GM12878 (cell line): ENCODE measurements around the gene CCDC24. TPM values are rescaled to one million over a fixed set of nuclear protein-coding genes. Genes with fewer than 3 reads are reported as not detected.

Experiments used
- ATAC-seq: fragments of 200-7000 bp; cut with Tn5 transposase; 3 replicates; pipeline ENCODE4 v1.9.1; 2020; ENCODE audit warnings: mild to moderate bottlenecking, moderate library complexity
- BruUV-seq: library from RNA; stranded (reverse); fragments of 400-500 nt; replicated peaks from 2 replicates; lab custom pipeline; 2021; lab: Mats Ljungman, UMichigan
- CTCF ChIA-PET: fragments of 300-600 bp; sonication (Branson Sonifier 250); formaldehyde crosslinking; extraction: SDS; loops from one replicate; lab custom pipeline; 2021; ENCODE audit warnings: inconsistent platforms; lab: Yijun Ruan, JAX
- POLR2A ChIA-PET: fragments of 350-600 bp; formaldehyde crosslinking; extraction: SDS; loops from one replicate; lab custom pipeline; 2021; ENCODE audit warnings: inconsistent platforms; lab: Charles Lee
- RAD21 ChIA-PET: fragments of 300-600 bp; sonication (Branson Sonifier 250); formaldehyde crosslinking; loops from one replicate; lab custom pipeline; 2023; ENCODE audit warnings: antibody characterized with exemption; ENCODE audit not compliant: unreplicated experiment; lab: Charles Lee
- SMC1A ChIA-PET: fragments of 300-600 bp; sonication (Branson Sonifier 250); formaldehyde crosslinking; loops from one replicate; lab custom pipeline; 2023; ENCODE audit not compliant: unreplicated experiment, uncharacterized antibody; lab: Charles Lee
- DNase-seq: peaks from one replicate; pipeline ENCODE4 v3.0.0-alpha.2; 2011; ENCODE audit warnings: low read depth, low spot score
- FAIRE-seq: peaks from 3 replicates; lab custom pipeline; 2011; peaks lifted over from hg19 to GRCh38; lab: Jason Lieb, UNC
- H2AFZ ChIP-seq: 2 replicates; pipeline ENCODE4 v1.6.0; 2011; ENCODE audit warnings: low read depth, low read length, control low read depth; ENCODE audit not compliant: control insufficient read depth
- H3K27ac ChIP-seq: 2 replicates; pipeline ENCODE4 v1.5.1; 2011; ENCODE audit warnings: control low read depth; ENCODE audit not compliant: control insufficient read depth, insufficient read depth
- H3K27me3 ChIP-seq, 2 experiments: replicated peaks in 1 of 2; 2 replicates each; pipeline versions ENCODE4 v1.6.0 to v1.6.1; 2011; ENCODE audit warnings: low read length in 1 of 2; ENCODE audit not compliant: control insufficient read depth in 2 of 2, insufficient read depth in 2 of 2
- H3K36me3 ChIP-seq, 2 experiments: 2 replicates each; pipeline ENCODE4 v1.5.1; 2011; ENCODE audit warnings: low read length in 1 of 2; ENCODE audit not compliant: control insufficient read depth in 2 of 2, insufficient read depth in 2 of 2
- H3K4me1 ChIP-seq: 2 replicates; pipeline ENCODE4 v1.6.1; 2011; ENCODE audit warnings: mild to moderate bottlenecking, low read length, moderate library complexity, mixed read lengths; ENCODE audit not compliant: control insufficient read depth, insufficient read depth
- H3K4me2 ChIP-seq: 2 replicates; pipeline ENCODE4 v1.6.0; 2011; ENCODE audit warnings: control low read depth; ENCODE audit not compliant: control insufficient read depth, insufficient read depth
- H3K4me3 ChIP-seq: fragments of 200-600 bp; sonication (generic); 2 replicates; pipeline ENCODE4 v1.5.1; 2016
- H3K79me2 ChIP-seq: 2 replicates; pipeline ENCODE4 v1.6.0; 2011; ENCODE audit warnings: low read length; ENCODE audit not compliant: control insufficient read depth, insufficient read depth
- H3K9ac ChIP-seq: 2 replicates; pipeline ENCODE4 v1.8.0; 2011; ENCODE audit warnings: low read length, control low read depth, mixed read lengths; ENCODE audit not compliant: control insufficient read depth, insufficient read depth
- H3K9me3 ChIP-seq: replicated peaks from 3 replicates; pipeline ENCODE4 v1.5.1; 2011; ENCODE audit warnings: mild to moderate bottlenecking, low read length; ENCODE audit not compliant: control insufficient read depth, insufficient read depth
- H4K20me1 ChIP-seq: 2 replicates; pipeline ENCODE4 v1.6.0; 2011; ENCODE audit not compliant: control insufficient read depth, insufficient read depth
- ATF7 ChIP-seq: fragments of 450-650 bp; IDR thresholded peaks from 2 replicates; pipeline ENCODE4 v1.6.1; 2016; ENCODE audit warnings: low read depth, mild to moderate bottlenecking
- CBX5 ChIP-seq: sonication (generic); IDR thresholded peaks from 2 replicates; pipeline ENCODE4 v1.6.1; 2016; ENCODE audit warnings: low read depth, moderate library complexity, mild to moderate bottlenecking, inconsistent platforms
- FOS ChIP-seq: IDR thresholded peaks from 3 replicates; pipeline ENCODE4 v1.6.1; 2011; ENCODE audit warnings: borderline replicate concordance; ENCODE audit not compliant: insufficient read length; ENCODE audit errors: extremely low read depth
- FOXK2 ChIP-seq: fragments of 450-650 bp; IDR thresholded peaks from 2 replicates; pipeline ENCODE4 v1.6.1; 2017; ENCODE audit warnings: mild to moderate bottlenecking, moderate library complexity
- IRF4 ChIP-seq: IDR thresholded peaks from 2 replicates; pipeline ENCODE4 v1.6.1; 2011; ENCODE audit warnings: low read depth, low read length
- KDM1A ChIP-seq: fragments of 200-600 bp; sonication (generic); IDR thresholded peaks from 2 replicates; pipeline ENCODE4 v1.6.1; 2016; ENCODE audit warnings: borderline replicate concordance
- NR2F1 ChIP-seq: fragments of 450-650 bp; conservative IDR thresholded peaks from 2 replicates; pipeline ENCODE4 v1.6.1; 2017; ENCODE audit warnings: mild to moderate bottlenecking
- PAX8 ChIP-seq: fragments of 450-650 bp; IDR thresholded peaks from 2 replicates; pipeline ENCODE4 v1.6.1; 2017; ENCODE audit warnings: mild to moderate bottlenecking, moderate library complexity
- POLR2A ChIP-seq: IDR thresholded peaks from 2 replicates; pipeline ENCODE4 v1.6.1; 2011; ENCODE audit warnings: low read depth, mild to moderate bottlenecking, low read length
- RB1 ChIP-seq: fragments of 450-650 bp; formaldehyde crosslinking; IDR thresholded peaks from 2 replicates; pipeline ENCODE4 v1.6.1; 2017; ENCODE audit warnings: mild to moderate bottlenecking, borderline replicate concordance
- SMARCA5 ChIP-seq: fragments of 450-650 bp; IDR thresholded peaks from 2 replicates; pipeline ENCODE4 v1.6.1; 2017; ENCODE audit warnings: mild to moderate bottlenecking
- WGBS: methylation state at CpG from one replicate; pipeline ENCODE4 v1.1.6; 2016; ENCODE audit warnings: low lambda C conversion rate; ENCODE audit not compliant: insufficient replicate concordance, insufficient coverage; ENCODE audit errors: missing lambda C conversion rate; 5-methylcytosine and 5-hydroxymethylcytosine counted together
- in situ Hi-C: fragments of 300-500 bp; cut with MboI; formaldehyde crosslinking; loops from 9 replicates; pipeline ENCODE4 v1.14.3; 2018; ENCODE audit warnings: mixed read lengths
- intact Hi-C: fragments of 100-400 bp; cut with micrococcal nuclease; formaldehyde crosslinking; loops from one replicate; pipeline ENCODE4 v1.14.2; 2022; ENCODE audit not compliant: unreplicated experiment
- polyA plus RNA-seq, 11 experiments: library from polyadenylated mRNA; depleted of rRNA in 4 of 11; unstranded in 6 of 11; stranded (reverse) in 5 of 11; fragments of >200 nt; fragmentation: Nextera tagmentation in 4 of 11; fragmentation: Illumina TruSeq in 1 of 11; extraction: Ambion mirVana in 4 of 11; extraction: Trizol in 1 of 11; gene quantifications; 1 replicate in 1 of 11; 2 replicates in 10 of 11; pipeline versions ENCODE4 v1.2.1 to v1.2.3, GENCODE V29; 2011 to 2016; ENCODE audit warnings: inconsistent platforms in 2 of 11, missing spikeins in 2 of 11, low read depth in 1 of 11
- total RNA-seq, 4 experiments: library from RNA; depleted of rRNA in 3 of 4; stranded (reverse); fragments of >200 nt in 3 of 4; fragmentation: Illumina TruSeq in 1 of 4; extraction: Trizol in 1 of 4; gene quantifications; 2 replicates each; pipeline versions ENCODE4 v1.2.1 to v1.2.3, GENCODE V29; 2013 to 2021
- TF ChIP-seq, protein P1 (sequence below): fragments of 450-650 bp; IDR thresholded peaks from 2 replicates; pipeline ENCODE4 v1.6.1; 2016; ENCODE audit warnings: mild to moderate bottlenecking, moderate library complexity, borderline replicate concordance
- TF ChIP-seq, protein P2 (sequence below): fragments of 450-650 bp; IDR thresholded peaks from 2 replicates; pipeline ENCODE4 v1.6.1; 2017; ENCODE audit warnings: mild to moderate bottlenecking, low read depth, inconsistent platforms; ENCODE audit not compliant: poor library complexity, severe bottlenecking
- TF ChIP-seq, protein P3 (sequence below): fragments of 450-650 bp; IDR thresholded peaks from 2 replicates; pipeline ENCODE4 v1.6.1; 2018; ENCODE audit warnings: borderline replicate concordance, mild to moderate bottlenecking; ENCODE audit not compliant: partially characterized antibody

Gene CCDC24
- total and polyA plus RNA-seq, 10 of the 15 experiments (the other 5 are each of a cell fraction or from before 2014, with no cell fraction given): 0.18 to 3.1 (median 1.6) TPM; not detected in 1

DNA sequence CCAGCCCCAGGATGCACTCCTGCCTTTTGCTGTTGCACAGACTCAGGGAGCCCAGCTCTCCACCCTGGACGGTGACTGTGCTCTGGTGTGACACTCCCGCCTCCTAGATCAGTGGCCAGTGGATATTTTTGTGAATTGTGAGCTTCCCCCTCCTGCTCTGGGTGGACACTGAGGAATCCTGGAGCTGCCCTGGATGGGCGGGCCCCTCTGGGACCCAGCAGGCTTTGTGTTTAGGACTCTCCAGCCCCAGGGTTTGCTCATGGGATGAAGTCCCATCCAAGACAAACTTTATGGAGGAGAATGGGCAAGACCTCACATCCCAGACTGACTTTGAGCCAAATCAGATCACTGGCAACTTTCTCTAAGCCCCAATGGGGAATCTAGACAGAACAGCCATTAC lies 23.8 kb downstream of the CCDC24 start:
- H3K4me1 ChIP-seq: no peaks in the 10 kb centered on the region
- RAD21 ChIA-PET: interaction anchor here (0.5 to 1.5 kb wide), 2 partner anchors 16 to 19 kb away, joined by 3 read pairs; partner anchors contain the start of gene SLC6A9
- H3K36me3 ChIP-seq: no peaks in the 10 kb centered on the region
- ATAC-seq (no peak), DNase-seq (no peak), FAIRE-seq (no peak)
- H3K9ac ChIP-seq: no peak overlapping the region
- intact Hi-C loops (no loop called here), in situ Hi-C loops (no loop called here)
- H2AFZ ChIP-seq: no peak overlapping the region
- no TSS peak for BruUV-seq
- POLR2A ChIA-PET: no interaction called here
- H3K9me3 ChIP-seq: no peaks in the 10 kb centered on the region
- TF ChIP-seq POLR2A: no peak
- TF ChIP-seq NR2F1: no peak
- no peak for TF ChIP-seq KDM1A
- no peak for TF ChIP-seq PAX8
- TF ChIP-seq, protein P1, sequence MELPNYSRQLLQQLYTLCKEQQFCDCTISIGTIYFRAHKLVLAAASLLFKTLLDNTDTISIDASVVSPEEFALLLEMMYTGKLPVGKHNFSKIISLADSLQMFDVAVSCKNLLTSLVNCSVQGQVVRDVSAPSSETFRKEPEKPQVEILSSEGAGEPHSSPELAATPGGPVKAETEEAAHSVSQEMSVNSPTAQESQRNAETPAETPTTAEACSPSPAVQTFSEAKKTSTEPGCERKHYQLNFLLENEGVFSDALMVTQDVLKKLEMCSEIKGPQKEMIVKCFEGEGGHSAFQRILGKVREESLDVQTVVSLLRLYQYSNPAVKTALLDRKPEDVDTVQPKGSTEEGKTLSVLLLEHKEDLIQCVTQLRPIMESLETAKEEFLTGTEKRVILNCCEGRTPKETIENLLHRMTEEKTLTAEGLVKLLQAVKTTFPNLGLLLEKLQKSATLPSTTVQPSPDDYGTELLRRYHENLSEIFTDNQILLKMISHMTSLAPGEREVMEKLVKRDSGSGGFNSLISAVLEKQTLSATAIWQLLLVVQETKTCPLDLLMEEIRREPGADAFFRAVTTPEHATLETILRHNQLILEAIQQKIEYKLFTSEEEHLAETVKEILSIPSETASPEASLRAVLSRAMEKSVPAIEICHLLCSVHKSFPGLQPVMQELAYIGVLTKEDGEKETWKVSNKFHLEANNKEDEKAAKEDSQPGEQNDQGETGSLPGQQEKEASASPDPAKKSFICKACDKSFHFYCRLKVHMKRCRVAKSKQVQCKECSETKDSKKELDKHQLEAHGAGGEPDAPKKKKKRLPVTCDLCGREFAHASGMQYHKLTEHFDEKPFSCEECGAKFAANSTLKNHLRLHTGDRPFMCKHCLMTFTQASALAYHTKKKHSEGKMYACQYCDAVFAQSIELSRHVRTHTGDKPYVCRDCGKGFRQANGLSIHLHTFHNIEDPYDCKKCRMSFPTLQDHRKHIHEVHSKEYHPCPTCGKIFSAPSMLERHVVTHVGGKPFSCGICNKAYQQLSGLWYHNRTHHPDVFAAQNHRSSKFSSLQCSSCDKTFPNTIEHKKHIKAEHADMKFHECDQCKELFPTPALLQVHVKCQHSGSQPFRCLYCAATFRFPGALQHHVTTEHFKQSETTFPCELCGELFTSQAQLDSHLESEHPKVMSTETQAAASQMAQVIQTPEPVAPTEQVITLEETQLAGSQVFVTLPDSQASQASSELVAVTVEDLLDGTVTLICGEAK: no peak
- TF ChIP-seq RB1: no peak
- TF ChIP-seq FOXK2: no peak
- TF ChIP-seq, protein P2, sequence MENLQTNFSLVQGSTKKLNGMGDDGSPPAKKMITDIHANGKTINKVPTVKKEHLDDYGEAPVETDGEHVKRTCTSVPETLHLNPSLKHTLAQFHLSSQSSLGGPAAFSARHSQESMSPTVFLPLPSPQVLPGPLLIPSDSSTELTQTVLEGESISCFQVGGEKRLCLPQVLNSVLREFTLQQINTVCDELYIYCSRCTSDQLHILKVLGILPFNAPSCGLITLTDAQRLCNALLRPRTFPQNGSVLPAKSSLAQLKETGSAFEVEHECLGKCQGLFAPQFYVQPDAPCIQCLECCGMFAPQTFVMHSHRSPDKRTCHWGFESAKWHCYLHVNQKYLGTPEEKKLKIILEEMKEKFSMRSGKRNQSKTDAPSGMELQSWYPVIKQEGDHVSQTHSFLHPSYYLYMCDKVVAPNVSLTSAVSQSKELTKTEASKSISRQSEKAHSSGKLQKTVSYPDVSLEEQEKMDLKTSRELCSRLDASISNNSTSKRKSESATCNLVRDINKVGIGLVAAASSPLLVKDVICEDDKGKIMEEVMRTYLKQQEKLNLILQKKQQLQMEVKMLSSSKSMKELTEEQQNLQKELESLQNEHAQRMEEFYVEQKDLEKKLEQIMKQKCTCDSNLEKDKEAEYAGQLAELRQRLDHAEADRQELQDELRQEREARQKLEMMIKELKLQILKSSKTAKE: no peak
- TF ChIP-seq, protein P3, sequence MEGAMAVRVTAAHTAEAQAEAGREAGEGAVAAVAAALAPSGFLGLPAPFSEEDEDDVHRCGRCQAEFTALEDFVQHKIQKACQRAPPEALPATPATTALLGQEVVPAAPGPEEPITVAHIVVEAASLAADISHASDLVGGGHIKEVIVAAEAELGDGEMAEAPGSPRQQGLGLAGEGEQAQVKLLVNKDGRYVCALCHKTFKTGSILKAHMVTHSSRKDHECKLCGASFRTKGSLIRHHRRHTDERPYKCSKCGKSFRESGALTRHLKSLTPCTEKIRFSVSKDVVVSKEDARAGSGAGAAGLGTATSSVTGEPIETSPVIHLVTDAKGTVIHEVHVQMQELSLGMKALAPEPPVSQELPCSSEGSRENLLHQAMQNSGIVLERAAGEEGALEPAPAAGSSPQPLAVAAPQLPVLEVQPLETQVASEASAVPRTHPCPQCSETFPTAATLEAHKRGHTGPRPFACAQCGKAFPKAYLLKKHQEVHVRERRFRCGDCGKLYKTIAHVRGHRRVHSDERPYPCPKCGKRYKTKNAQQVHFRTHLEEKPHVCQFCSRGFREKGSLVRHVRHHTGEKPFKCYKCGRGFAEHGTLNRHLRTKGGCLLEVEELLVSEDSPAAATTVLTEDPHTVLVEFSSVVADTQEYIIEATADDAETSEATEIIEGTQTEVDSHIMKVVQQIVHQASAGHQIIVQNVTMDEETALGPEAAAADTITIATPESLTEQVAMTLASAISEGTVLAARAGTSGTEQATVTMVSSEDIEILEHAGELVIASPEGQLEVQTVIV: no peak
- no peak for TF ChIP-seq SMARCA5
- TF ChIP-seq FOS: no peak
- no peak for TF ChIP-seq IRF4
- no peak for TF ChIP-seq CBX5
- TF ChIP-seq ATF7: no peak
- H3K4me2 ChIP-seq: no peak overlapping the region
- WGBS: 41% methylated on average over 3 of the region's 3 CpGs
- SMC1A ChIA-PET: interaction anchor here (1.0 to 1.7 kb wide), 2 partner anchors 10 to 66 kb away, joined by 3 to 5 read pairs; no protein-coding TSS in a partner anchor
- CTCF ChIA-PET: interaction anchor here (0.8 to 2.3 kb wide), 4 partner anchors 10 to 33 kb away, joined by 3 to 15 read pairs (median 4); no protein-coding TSS in a partner anchor
- no peak overlapping the region for H3K4me3 ChIP-seq
- H3K27ac ChIP-seq: no peak overlapping the region
- H3K27me3 ChIP-seq: no peaks in the 10 kb centered on the region; a peak in 1 of 4 replicates
- H4K20me1 ChIP-seq: no peaks in the 10 kb centered on the region
- no peaks in the 10 kb centered on the region for H3K79me2 ChIP-seq
